ENCODE measurements around the gene DSE.

- TF ChIP-seq POLR2A (IDR thresholded peaks at IDR 0.05; ENCODE audit: low read depth, low read length) (no peak), POLR2AphosphoS5 (IDR thresholded peaks at IDR 0.05; ENCODE audit: low read depth, low read length) (no peak), SPI1 (IDR thresholded peaks at IDR 0.05; ENCODE audit: low read depth, low read length) (no peak), TAF1 (IDR thresholded peaks at IDR 0.05; ENCODE audit: low read depth, low read length) (no peak), PAX5 (IDR thresholded peaks at IDR 0.05; ENCODE audit: insufficient read depth, low read length, severe bottlenecking) (no peak)
Observed at GRCh38 chr6:116433206-116433712, 62.5 kb downstream of the DSE start.
